Activated T-helper 17 cell treated with anti-CD3 and anti-CD28 coated beads, Interleukin-2, amount 50 U/mL, for 72 hours (primary cell): Measurements from ENCODE around the gene EIF4A3. TPM values are rescaled to one million over a fixed set of nuclear protein-coding genes. Genes with fewer than 3 reads are reported as not detected.

ENCODE experiments used
- ATAC-seq: fragments of 150-1000 bp; cut with Tn5 transposase; replicated peaks from 2 replicates; pipeline ENCODE4 v1.10.0; 2021; ENCODE audit warnings: mild to moderate bottlenecking, moderate library complexity
- H3K27ac Mint-ChIP-seq: one replicate; pipeline ENCODE4 v1.8.0; 2022; ENCODE audit warnings: mixed read lengths
- H3K27me3 Mint-ChIP-seq: one replicate; pipeline ENCODE4 v1.8.0; 2022; ENCODE audit warnings: mixed read lengths
- H3K36me3 Mint-ChIP-seq: one replicate; pipeline ENCODE4 v1.8.0; 2022; ENCODE audit warnings: low read depth, mild to moderate bottlenecking, mixed read lengths
- H3K4me1 Mint-ChIP-seq: one replicate; pipeline ENCODE4 v1.8.0; 2022; ENCODE audit warnings: mixed read lengths
- H3K4me3 Mint-ChIP-seq: one replicate; pipeline ENCODE4 v1.8.0; 2022; ENCODE audit warnings: mild to moderate bottlenecking, mixed read lengths
- H3K9me3 Mint-ChIP-seq: one replicate; pipeline ENCODE4 v1.8.0; 2022; ENCODE audit warnings: mixed read lengths
- total RNA-seq, 2 donors: library from RNA; stranded (reverse); gene quantifications; one replicate each; pipeline ENCODE4 v1.2.3, GENCODE V29; 2022

The EIF4A3 gene
- total RNA-seq, result 100 to 1,000 TPM; 141 to 182 TPM

- peaks cover 18% of the 10 kb centered on the region for H3K4me1 Mint-ChIP-seq
- H3K36me3 Mint-ChIP-seq, result peaks cover 51% of the 10 kb centered on the region
- H3K9me3 Mint-ChIP-seq, result no peaks in the 10 kb centered on the region
These were observed at the start of gene EIF4A3 for GRCh38 chr17:80147035-80147822. EIF4A3 (minus strand) TSS chr17:80147128; CDS start chr17:80146961, 167 bp downstream.

GRCh38 chr17:80196652-80197051, 49.7 kb upstream of the EIF4A3 start:
- H3K9me3 Mint-ChIP-seq, result no peaks in the 10 kb centered on the region
- no peak for ATAC-seq
- H3K27me3 Mint-ChIP-seq, result peaks cover 3% of the 10 kb centered on the region
- no peak overlapping the region for H3K27ac Mint-ChIP-seq
- H3K4me3 Mint-ChIP-seq, result no peak overlapping the region
- H3K4me1 Mint-ChIP-seq, result no peaks in the 10 kb centered on the region
- no peaks in the 10 kb centered on the region for H3K36me3 Mint-ChIP-seq

More at GRCh38 chr17:80147035-80147822, at the start of gene EIF4A3:
- no peaks in the 10 kb centered on the region for H3K27me3 Mint-ChIP-seq
- H3K4me3 Mint-ChIP-seq, result peak within 1 kb of the TSS; percentile 96
- ATAC-seq, result peak; percentile 96
- peak within 1 kb of the TSS; percentile 85 for H3K27ac Mint-ChIP-seq

GRCh38 chr17:80195671-80196529, 49.0 kb upstream of the EIF4A3 start:
- H3K27me3 Mint-ChIP-seq, result peaks cover 3% of the 10 kb centered on the region
- peak overlapping the region; percentile 74 for H3K27ac Mint-ChIP-seq
- H3K36me3 Mint-ChIP-seq, result no peaks in the 10 kb centered on the region
- H3K4me3 Mint-ChIP-seq, result no peak overlapping the region
- H3K9me3 Mint-ChIP-seq, result no peaks in the 10 kb centered on the region
- peak; percentile 50 for ATAC-seq
- no peaks in the 10 kb centered on the region for H3K4me1 Mint-ChIP-seq

- Mint-ChIP-seq H3K4me1 (no peaks in the 10 kb centered on the region), H3K36me3 (no peaks in the 10 kb centered on the region), H3K9me3 (no peaks in the 10 kb centered on the region), H3K27me3 (peaks cover 3% of the 10 kb centered on the region), H3K4me3 (no peak overlapping the region), H3K27ac (no peak overlapping the region)
- ATAC-seq, result no peak
These were observed 48.2 kb upstream of the EIF4A3 start for GRCh38 chr17:80195141-80195540.

GRCh38 chr17:80191865-80192661, 45.1 kb upstream of the EIF4A3 start:
- Mint-ChIP-seq H3K27ac (peak overlapping the region; percentile 17), H3K9me3 (no peaks in the 10 kb centered on the region), H3K36me3 (no peaks in the 10 kb centered on the region), H3K4me3 (no peak overlapping the region), H3K27me3 (peaks cover 3% of the 10 kb centered on the region), H3K4me1 (no peaks in the 10 kb centered on the region)
- no peak for ATAC-seq

- H3K27me3 Mint-ChIP-seq, result peaks cover 3% of the 10 kb centered on the region
- no peaks in the 10 kb centered on the region for H3K4me1 Mint-ChIP-seq
- H3K36me3 Mint-ChIP-seq, result no peaks in the 10 kb centered on the region
- no peak overlapping the region for H3K4me3 Mint-ChIP-seq
- H3K9me3 Mint-ChIP-seq, result no peaks in the 10 kb centered on the region
- no peak for ATAC-seq
- no peak overlapping the region for H3K27ac Mint-ChIP-seq
These were observed 44.3 kb upstream of the EIF4A3 start for GRCh38 chr17:80191192-80191591.

- no peaks in the 10 kb centered on the region for H3K36me3 Mint-ChIP-seq
- no peak overlapping the region for H3K4me3 Mint-ChIP-seq
- peaks cover 3% of the 10 kb centered on the region for H3K27me3 Mint-ChIP-seq
- H3K9me3 Mint-ChIP-seq, result no peaks in the 10 kb centered on the region
- ATAC-seq, result no peak
- no peaks in the 10 kb centered on the region for H3K4me1 Mint-ChIP-seq
- no peak overlapping the region for H3K27ac Mint-ChIP-seq
These were observed 43.8 kb upstream of the EIF4A3 start for GRCh38 chr17:80190716-80191115.

GRCh38 chr17:80189611-80190010, 42.7 kb upstream of the EIF4A3 start:
- Mint-ChIP-seq H3K4me3 (no peak overlapping the region), H3K9me3 (no peaks in the 10 kb centered on the region), H3K27me3 (peaks cover 3% of the 10 kb centered on the region), H3K4me1 (no peaks in the 10 kb centered on the region), H3K36me3 (no peaks in the 10 kb centered on the region), H3K27ac (no peak overlapping the region)
- ATAC-seq, result no peak

- H3K27ac Mint-ChIP-seq, result no peak overlapping the region
- no peak for ATAC-seq
- no peaks in the 10 kb centered on the region for H3K36me3 Mint-ChIP-seq
- H3K9me3 Mint-ChIP-seq, result no peaks in the 10 kb centered on the region
- H3K27me3 Mint-ChIP-seq, result peaks cover 3% of the 10 kb centered on the region
- no peak overlapping the region for H3K4me3 Mint-ChIP-seq
- H3K4me1 Mint-ChIP-seq, result no peaks in the 10 kb centered on the region
These were observed 40.6 kb upstream of the EIF4A3 start for GRCh38 chr17:80187515-80187941.

GRCh38 chr17:80187090-80187489, 40.2 kb upstream of the EIF4A3 start:
- no peaks in the 10 kb centered on the region for H3K9me3 Mint-ChIP-seq
- H3K4me1 Mint-ChIP-seq, result no peaks in the 10 kb centered on the region
- H3K4me3 Mint-ChIP-seq, result no peak overlapping the region
- no peak overlapping the region for H3K27ac Mint-ChIP-seq
- no peak for ATAC-seq
- H3K36me3 Mint-ChIP-seq, result no peaks in the 10 kb centered on the region
- peaks cover 3% of the 10 kb centered on the region for H3K27me3 Mint-ChIP-seq

- no peak for ATAC-seq
These were observed 39.0 kb upstream of the EIF4A3 start for GRCh38 chr17:80185968-80186367.

GRCh38 chr17:80184423-80184714, 37.4 kb upstream of the EIF4A3 start:
- H3K27ac Mint-ChIP-seq, result no peak overlapping the region
- H3K4me3 Mint-ChIP-seq, result no peak overlapping the region
- H3K36me3 Mint-ChIP-seq, result no peaks in the 10 kb centered on the region
- no peaks in the 10 kb centered on the region for H3K4me1 Mint-ChIP-seq
- no peaks in the 10 kb centered on the region for H3K27me3 Mint-ChIP-seq
- ATAC-seq, result no peak
- no peaks in the 10 kb centered on the region for H3K9me3 Mint-ChIP-seq

More at GRCh38 chr17:80185968-80186367, 39.0 kb upstream of the EIF4A3 start:
- Mint-ChIP-seq H3K27ac (no peak overlapping the region), H3K36me3 (no peaks in the 10 kb centered on the region), H3K4me3 (no peak overlapping the region), H3K27me3 (no peaks in the 10 kb centered on the region), H3K4me1 (no peaks in the 10 kb centered on the region), H3K9me3 (no peaks in the 10 kb centered on the region)

- no peak for ATAC-seq
- H3K27me3 Mint-ChIP-seq, result no peaks in the 10 kb centered on the region
- no peaks in the 10 kb centered on the region for H3K4me1 Mint-ChIP-seq
- H3K27ac Mint-ChIP-seq, result no peak overlapping the region
- no peaks in the 10 kb centered on the region for H3K9me3 Mint-ChIP-seq
- H3K4me3 Mint-ChIP-seq, result no peak overlapping the region
- H3K36me3 Mint-ChIP-seq, result no peaks in the 10 kb centered on the region
These were observed 36.9 kb upstream of the EIF4A3 start for GRCh38 chr17:80183581-80184422.

GRCh38 chr17:80182845-80183223, 35.9 kb upstream of the EIF4A3 start:
- Mint-ChIP-seq H3K4me3 (no peak overlapping the region), H3K27ac (no peak overlapping the region)

More at GRCh38 chr17:80182845-80183223, 35.9 kb upstream of the EIF4A3 start:
- ATAC-seq, result no peak
- H3K27me3 Mint-ChIP-seq, result no peaks in the 10 kb centered on the region
- H3K36me3 Mint-ChIP-seq, result no peaks in the 10 kb centered on the region
- H3K4me1 Mint-ChIP-seq, result no peaks in the 10 kb centered on the region
- no peaks in the 10 kb centered on the region for H3K9me3 Mint-ChIP-seq
